Ovary (tissue), 9 donors: Measurements from ENCODE around the gene SUGCT. TPM values are rescaled to one million over a fixed set of nuclear protein-coding genes. Genes with fewer than 3 reads are reported as not detected.

ENCODE experiments used
- DNase-seq, 5 donors: peaks; one replicate each; pipeline ENCODE4 v3.0.0-alpha.2; 2019 to 2020
- H3K27ac ChIP-seq, 2 donors: fragments of 200-600 bp; one replicate each; pipeline versions ENCODE4 v1.5.1 to v1.8.0; 2019 to 2022
- H3K27me3 ChIP-seq: fragments of 200-600 bp; one replicate; pipeline ENCODE4 v1.8.0; 2022
- H3K36me3 ChIP-seq: fragments of 200-600 bp; sonication (generic); one replicate; pipeline ENCODE4 v1.5.1; 2019
- H3K4me1 ChIP-seq: one replicate; pipeline ENCODE4 v1.8.1; 2013; ENCODE audit warnings: mild to moderate bottlenecking, moderate library complexity; ENCODE audit not compliant: insufficient read depth
- H3K4me3 ChIP-seq: fragments of 200-600 bp; sonication (generic); one replicate; pipeline ENCODE4 v1.5.1; 2017
- H3K9me3 ChIP-seq, 2 donors: fragments of 200-600 bp in 1 of 2; sonication (generic) in 1 of 2; one replicate each; pipeline versions ENCODE4 v1.5.1 to v1.8.1; 2013 to 2019; ENCODE audit warnings: mild to moderate bottlenecking in 1 of 2, moderate library complexity in 1 of 2
- CTCF ChIP-seq, 3 donors: fragments of 450-650 bp in 2 of 3; fragments of 200-600 bp in 1 of 3; IDR thresholded peaks; one replicate each; pipeline versions ENCODE4 v1.5.1 to v1.8.0; 2016 to 2022; ENCODE audit warnings: antibody characterized with exemption in 3 of 3, mild to moderate bottlenecking in 1 of 3
- EP300 ChIP-seq: sonication (generic); formaldehyde crosslinking; IDR thresholded peaks from one replicate; pipeline ENCODE4 v1.6.1; 2017; ENCODE audit warnings: antibody characterized with exemption
- POLR2A ChIP-seq: fragments of 450-650 bp; IDR thresholded peaks from one replicate; pipeline ENCODE4 v1.6.1; 2017; ENCODE audit warnings: antibody characterized with exemption, mild to moderate bottlenecking, moderate library complexity
- WGBS, 3 donors: extraction: QIAGEN DNeasy Blood & Tissue Kit in 1 of 3; methylation state at CpG; one replicate each; pipeline versions ENCODE4 v1.1.5 to v1.1.7; 2013 to 2017; 5-methylcytosine and 5-hydroxymethylcytosine counted together
- intact Hi-C, 4 donors: fragments of 100-400 bp; cut with DNase I; formaldehyde crosslinking; loops; one replicate each; pipeline versions ENCODE4 v1.11.0 to v1.15.1; 2022 to 2023
- polyA plus RNA-seq, 2 donors: library from polyadenylated mRNA; stranded (reverse); fragments of 200-250 nt in 1 of 2; fragments of 350-450 nt in 1 of 2; fragmentation: Illumina TruSeq in 1 of 2; extraction: RNeasy Lipid Tissue Mini Kit (QIAGEN cat#74804) in 1 of 2; gene quantifications; one replicate each; pipeline ENCODE4 v1.2.3, GENCODE V29; 2013 to 2014
- total RNA-seq, 7 donors: library from RNA; depleted of rRNA in 2 of 7; stranded (reverse); fragments of >200 nt in 2 of 7; fragmentation: NEBNext Ultra II Directional in 3 of 7; extraction: Animal tissue kit (Norgen Biotek cat#: 25700) in 3 of 7; gene quantifications; one replicate each; pipeline versions ENCODE4 v1.1.0 to v1.2.4, GENCODE V29; 2016 to 2023
- donor health status: DM: no; HTN: no; CAD: no; lungs with moderate emphysema.
- donor health status: DM: no; HTN: no; CAD: no.
- donor health status: Bipolar disorder and iron deficiency.
- donor health status: DM: yes; HTN: yes; CAD: no.
- donor health status: DM: no; HTN: no; CAD: no.
- donor health status: DM: yes; HTN: yes; CAD: no.

Gene SUGCT
- total and polyA plus RNA-seq, 9 donors: 3.4 to 9.3 (median 7.8) TPM

- DNase-seq: no peak
- H3K4me3 ChIP-seq: no peak overlapping the region
- no peak for TF ChIP-seq EP300
- no peak for TF ChIP-seq CTCF (IDR thresholded peaks at IDR 0.05)
- no peak for TF ChIP-seq POLR2A
- 63 to 74% (median 63%) methylated on average over 5 of the region's 5 CpGs for WGBS, 3 donors
- no peaks in the 10 kb centered on the region for H3K9me3 ChIP-seq
- no peaks in the 10 kb centered on the region for H3K4me1 ChIP-seq
- no peak overlapping the region for H3K27ac ChIP-seq
- intact Hi-C loops: no loop called here
- H3K27me3 ChIP-seq: no peaks in the 10 kb centered on the region
- H3K36me3 ChIP-seq: no peaks in the 10 kb centered on the region
These were observed 358.8 kb downstream of the SUGCT start for GRCh38 chr7:40493609-40494051.

- no peaks in the 10 kb centered on the region for H3K4me1 ChIP-seq
- intact Hi-C loops: no loop called here
- TF ChIP-seq POLR2A (no peak), EP300 (no peak), CTCF (IDR thresholded peaks at IDR 0.05) (no peak)
- no peaks in the 10 kb centered on the region for H3K27me3 ChIP-seq
- H3K9me3 ChIP-seq: no peaks in the 10 kb centered on the region
- 94 to 95% (median 94%) methylated on average over 11 of the region's 11 CpGs for WGBS, 3 donors
- DNase-seq: no peak
- no peak overlapping the region for H3K4me3 ChIP-seq
- no peaks in the 10 kb centered on the region for H3K36me3 ChIP-seq
- H3K27ac ChIP-seq: no peak overlapping the region
These were observed 364.2 kb downstream of the SUGCT start for GRCh38 chr7:40498924-40499510.

GRCh38 chr7:40499718-40500117 is 364.9 kb downstream of the SUGCT start:
- no peaks in the 10 kb centered on the region for H3K36me3 ChIP-seq
- no peaks in the 10 kb centered on the region for H3K27me3 ChIP-seq
- no peaks in the 10 kb centered on the region for H3K4me1 ChIP-seq
- WGBS, 3 donors: 55 to 66% (median 65%) methylated on average over 1 of the region's 1 CpG
- no peak overlapping the region for H3K4me3 ChIP-seq
- intact Hi-C loops: no loop called here
- no peak overlapping the region for H3K27ac ChIP-seq
- H3K9me3 ChIP-seq: no peaks in the 10 kb centered on the region
- TF ChIP-seq POLR2A (no peak), EP300 (no peak), CTCF (IDR thresholded peaks at IDR 0.05) (no peak)
- DNase-seq: no peak

- H3K9me3 ChIP-seq: no peaks in the 10 kb centered on the region
- H3K27ac ChIP-seq: no peak overlapping the region
- H3K4me3 ChIP-seq: no peak overlapping the region
- no peaks in the 10 kb centered on the region for H3K36me3 ChIP-seq
- H3K4me1 ChIP-seq: no peaks in the 10 kb centered on the region
- 59 to 78% (median 74%) methylated on average over 1 of the region's 1 CpG for WGBS, 3 donors
- intact Hi-C loops: no loop called here
- H3K27me3 ChIP-seq: no peaks in the 10 kb centered on the region
- no peak for DNase-seq
- TF ChIP-seq POLR2A (no peak), EP300 (no peak), CTCF (IDR thresholded peaks at IDR 0.05) (no peak)
These were observed 365.4 kb downstream of the SUGCT start for GRCh38 chr7:40500219-40500618.
